NCI-H2227 (cell line): Measurements from ENCODE around the gene ADAM8.

Experiments used
- DNase-seq: peaks from one replicate; lab custom pipeline; 2025; ENCODE audit not compliant: unreplicated experiment; lab: John Stamatoyannopoulos, UW

Gene ADAM8

DNA sequence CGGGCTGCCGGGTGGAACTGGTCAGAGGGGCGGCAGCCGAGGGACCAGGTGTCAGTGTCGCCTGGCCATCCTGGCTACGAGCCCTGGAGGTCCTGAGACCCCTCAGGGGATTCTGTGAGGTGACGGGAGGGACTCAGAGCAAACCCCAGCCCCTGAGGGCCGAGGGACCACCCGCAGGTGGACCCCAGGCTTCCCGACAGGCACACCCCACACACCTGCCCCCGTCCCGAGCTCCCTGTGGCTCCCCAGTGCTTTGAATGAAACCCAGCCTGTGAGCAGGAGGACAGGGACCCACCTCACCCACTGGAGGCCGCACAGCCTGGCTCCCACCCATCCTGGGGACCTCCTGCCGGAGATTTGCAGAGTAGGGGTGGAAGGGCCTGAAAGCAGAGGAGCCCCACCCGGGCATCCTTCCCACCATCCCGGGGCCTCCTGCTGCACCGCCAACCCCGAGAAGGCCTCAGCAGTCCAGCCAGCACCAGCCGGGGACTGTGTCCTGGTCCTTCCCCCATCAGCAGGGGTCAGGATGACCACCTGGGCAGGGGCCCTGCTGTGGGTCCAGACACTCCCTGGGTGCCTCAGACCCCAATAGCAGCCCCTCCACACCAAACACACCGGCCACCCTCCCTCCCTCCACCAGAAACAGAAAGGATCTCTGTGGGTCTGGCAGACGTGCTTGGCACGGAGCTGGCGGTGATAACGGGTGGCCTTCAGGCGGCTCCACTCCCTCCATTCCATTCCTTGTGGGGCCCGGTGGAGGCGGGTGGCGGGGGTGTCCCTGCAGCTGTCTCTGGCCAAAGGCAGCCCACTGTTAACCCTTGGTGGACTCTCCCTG lies 25.1 kb downstream of the ADAM8 start:
- no peak for DNase-seq

DNA sequence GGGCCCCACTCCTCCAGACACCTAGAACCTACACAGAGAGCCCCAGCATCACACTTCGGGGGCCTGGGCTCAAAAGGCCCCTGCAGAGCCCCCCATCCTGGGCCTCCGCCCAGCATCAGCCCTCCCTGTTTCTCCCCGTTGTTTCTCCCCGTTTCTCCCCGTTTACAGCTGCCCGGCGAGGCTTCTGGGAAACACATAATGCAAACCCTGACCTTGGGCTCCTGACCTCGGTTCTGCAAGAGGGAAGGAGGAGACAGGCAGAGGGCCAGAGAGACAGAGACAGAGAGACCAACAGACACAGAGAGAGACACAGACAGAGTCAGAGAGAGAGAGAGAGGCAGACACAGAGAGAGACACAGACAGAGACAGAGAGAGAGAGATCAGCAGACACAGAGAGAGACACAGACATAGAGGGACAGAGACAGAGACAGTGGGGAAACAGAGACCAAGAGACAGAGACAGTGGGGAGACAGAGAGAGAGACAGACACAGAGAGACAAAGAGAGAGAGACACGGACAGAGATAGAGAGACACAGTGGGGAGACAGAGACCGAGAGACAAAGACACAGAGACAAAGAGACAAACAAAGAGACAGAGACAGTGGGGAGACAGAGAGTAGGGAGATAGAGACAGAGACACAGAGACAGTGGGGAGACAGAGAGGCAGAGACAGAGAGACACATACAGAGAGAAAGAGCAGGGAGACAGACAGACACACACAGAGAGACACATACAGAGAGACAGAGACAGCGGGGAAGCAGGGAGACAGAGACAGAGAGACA lies 26.5 kb downstream of the ADAM8 start:
- no peak for DNase-seq

DNA sequence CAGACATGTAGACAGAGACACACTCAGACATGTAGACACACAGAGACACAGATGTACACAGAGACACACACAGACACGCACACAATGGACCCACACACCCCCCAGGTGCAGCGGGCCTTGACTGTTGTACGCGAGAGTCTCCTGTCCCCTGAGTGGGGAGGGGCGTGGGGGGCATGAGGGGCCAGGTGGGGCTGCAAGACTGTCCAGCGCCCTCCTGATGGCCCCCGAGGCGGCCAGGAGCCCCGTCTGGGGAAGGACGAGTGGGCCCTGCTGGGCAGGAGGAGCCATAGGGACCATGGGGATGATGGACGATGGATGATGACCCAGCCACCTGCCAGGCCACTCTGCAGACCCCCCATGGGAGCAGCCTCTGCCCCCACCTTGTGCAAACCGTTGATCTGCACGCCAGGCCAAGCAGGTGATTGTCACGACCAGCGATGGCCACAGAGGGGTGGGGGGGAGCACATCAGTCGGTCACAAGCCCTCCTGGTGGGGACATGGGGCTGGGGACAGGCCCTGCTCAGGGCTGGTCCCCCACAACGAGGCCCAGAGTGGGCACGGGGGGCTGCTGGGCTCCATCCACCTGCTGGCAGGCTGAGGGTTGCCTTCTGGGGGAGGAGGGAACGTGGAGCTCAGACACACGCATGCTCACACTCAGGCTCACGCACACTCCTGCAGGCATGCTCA lies 27.4 kb downstream of the ADAM8 start:
- no peak for DNase-seq

DNA sequence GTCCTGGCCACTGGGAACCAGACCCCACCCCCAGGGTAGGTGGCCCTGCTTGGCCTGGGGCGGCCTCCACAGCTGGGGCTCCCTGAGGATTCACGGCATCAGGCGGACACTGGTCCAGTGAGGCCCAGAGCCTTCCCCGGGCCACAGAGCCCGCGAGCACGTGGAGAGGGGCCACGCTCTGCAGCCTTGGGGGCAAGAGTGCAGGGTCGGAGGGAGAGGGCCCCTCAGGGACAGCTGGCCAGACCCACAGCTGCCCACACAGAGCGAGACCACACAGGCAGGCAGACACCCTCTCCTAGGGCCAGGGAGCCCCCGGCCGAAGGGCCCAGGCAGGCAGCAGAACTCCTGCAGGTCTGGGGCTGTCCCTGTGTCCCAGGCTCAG lies 28.3 kb downstream of the ADAM8 start:
- DNase-seq, result no peak

DNA sequence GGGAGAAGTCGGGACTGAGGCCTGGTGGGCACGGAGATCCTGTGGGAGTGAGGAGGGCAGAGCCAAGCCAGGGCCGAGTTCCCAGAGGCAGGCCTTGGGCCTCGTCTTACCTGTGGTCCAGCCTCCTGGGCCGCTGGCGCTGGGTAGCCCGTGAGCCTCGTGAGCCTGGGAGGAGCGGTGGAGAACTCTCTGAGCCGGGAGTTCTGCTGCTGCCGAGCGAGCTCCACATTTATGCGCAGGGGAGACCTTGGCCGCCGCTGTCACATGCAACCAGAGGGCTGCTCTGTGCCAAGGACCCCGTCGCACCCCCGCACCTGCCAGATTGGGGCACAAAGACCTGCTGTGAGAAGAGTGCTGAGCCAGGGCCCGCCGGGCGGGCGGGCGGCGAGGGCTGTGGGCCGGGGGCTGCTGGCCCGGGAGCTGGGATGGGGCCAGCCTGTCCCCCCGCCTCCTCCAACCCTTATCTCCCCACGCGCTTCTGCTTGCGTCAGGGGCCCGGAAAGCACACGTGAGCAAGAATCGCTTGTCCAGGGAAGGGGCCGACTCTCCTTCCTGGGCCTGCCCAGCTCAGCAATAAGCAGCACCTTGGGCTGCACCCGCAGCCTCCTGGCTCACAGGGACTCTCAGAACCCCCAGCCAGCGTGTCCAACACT lies 28.9 kb downstream of the ADAM8 start:
- DNase-seq, result no peak

DNA sequence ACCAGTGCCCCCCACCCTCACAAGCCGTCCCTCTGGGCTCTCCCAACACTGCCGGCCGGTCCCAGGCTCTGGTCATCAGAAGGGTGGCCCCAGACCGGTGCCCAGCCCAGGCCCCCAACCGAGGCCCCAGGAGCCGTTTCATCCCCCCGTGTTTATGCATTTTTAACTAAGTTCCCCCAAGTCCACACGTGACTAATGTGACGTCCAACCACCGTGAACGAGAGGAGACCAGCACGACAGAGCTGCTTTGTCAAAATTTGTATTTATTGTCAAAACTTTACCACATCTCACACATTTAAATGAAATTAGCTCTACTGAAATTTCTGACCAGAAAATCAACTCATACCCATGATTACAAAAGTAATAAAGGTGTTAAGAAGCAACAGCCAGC lies 30.4 kb downstream of the ADAM8 start:
- DNase-seq, result no peak

DNA sequence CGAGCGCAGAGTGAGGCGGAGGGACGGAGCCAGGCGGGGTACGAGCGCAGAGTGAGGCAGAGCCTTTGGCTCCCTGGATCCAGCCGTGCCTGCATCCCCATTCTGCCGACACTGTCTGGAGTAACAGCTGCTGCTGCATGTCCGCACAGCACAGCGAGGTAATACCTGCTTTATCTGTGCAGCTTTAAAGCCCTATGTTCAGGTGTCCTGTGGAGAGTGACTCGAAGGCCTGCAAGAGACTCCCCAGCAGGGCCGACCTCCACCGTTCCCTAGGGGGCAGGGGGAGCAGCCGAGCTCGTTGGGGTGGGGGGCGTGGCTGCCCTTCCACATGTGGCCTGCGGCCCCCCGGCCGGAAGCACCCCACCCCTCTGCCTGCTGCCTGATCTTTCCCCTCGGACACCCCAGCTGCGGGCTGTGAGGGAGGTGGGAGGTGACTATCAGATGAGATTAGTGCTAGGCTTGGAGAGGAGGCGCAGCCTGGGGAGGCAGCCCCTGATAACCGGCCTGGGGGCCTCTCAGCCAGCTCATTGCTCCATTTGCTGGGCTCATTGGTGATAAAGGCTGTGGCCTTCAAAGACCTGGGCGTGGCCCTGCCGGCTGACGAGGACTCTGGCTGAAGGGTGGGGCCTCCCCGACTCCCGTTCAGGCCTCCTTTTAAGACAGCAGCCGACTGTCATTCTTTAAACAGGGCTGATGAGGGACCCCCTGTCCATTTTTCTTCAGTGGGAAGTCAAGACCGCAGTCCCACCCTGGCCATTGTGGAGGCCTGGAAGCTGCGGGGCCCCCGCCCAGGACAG lies 31.0 kb downstream of the ADAM8 start:
- DNase-seq, result no peak

DNA sequence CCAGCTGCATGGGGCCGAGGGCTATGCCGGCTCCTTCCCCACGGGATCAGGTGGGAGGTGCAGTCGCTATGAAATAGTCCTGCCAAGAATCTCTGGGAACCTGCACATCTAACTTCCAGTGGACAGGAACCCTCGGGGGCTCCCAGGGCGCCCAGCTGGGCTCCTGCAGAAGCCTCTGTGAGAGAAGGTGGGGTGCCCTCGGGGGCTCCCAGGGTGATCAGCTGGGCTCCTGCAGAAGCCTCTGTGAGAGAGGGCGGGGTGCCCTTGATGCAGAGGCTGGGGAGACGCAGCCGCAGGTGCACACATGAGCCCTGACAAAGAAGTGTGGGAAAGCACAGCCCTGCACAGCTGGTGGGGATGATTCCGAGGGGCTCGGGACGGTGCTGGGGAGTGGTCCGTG lies 33.1 kb downstream of the ADAM8 start:
- no peak for DNase-seq

DNA sequence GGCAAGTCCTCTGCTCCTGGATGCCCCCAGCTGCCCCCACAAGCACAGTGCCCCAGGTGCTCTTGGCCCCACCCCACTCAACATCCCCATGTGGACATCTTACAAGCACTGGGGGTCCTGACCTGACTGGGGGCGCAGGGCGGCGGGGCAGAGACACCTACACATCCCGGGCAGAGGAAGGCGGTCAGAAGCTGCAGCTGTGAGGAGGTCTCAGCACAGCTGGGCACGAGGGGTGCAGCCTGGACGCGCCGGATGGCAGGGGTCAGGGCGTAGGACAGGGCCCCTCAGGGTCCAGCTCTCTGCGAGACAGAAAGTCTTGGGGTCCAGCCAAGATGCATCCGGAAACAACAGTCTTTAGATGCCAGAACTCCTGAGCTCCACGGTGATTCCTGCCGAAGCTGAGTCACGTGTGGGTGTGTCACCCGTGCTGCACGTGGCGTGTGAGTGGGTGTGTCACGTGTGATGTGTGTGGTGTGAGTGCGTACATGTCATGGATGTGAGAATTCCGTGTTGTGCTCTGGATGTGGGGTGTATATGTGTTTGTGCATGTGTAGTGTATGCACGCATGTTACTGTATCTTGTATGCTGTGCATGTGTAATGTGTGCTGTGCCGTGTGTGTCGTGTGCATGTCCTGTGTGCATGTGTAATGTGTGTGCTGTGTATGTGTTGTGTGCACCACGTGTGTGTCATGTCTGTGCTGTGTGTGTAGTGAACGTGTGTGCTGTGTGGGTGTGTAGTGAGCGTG lies 33.9 kb downstream of the ADAM8 start:
- no peak for DNase-seq

DNA sequence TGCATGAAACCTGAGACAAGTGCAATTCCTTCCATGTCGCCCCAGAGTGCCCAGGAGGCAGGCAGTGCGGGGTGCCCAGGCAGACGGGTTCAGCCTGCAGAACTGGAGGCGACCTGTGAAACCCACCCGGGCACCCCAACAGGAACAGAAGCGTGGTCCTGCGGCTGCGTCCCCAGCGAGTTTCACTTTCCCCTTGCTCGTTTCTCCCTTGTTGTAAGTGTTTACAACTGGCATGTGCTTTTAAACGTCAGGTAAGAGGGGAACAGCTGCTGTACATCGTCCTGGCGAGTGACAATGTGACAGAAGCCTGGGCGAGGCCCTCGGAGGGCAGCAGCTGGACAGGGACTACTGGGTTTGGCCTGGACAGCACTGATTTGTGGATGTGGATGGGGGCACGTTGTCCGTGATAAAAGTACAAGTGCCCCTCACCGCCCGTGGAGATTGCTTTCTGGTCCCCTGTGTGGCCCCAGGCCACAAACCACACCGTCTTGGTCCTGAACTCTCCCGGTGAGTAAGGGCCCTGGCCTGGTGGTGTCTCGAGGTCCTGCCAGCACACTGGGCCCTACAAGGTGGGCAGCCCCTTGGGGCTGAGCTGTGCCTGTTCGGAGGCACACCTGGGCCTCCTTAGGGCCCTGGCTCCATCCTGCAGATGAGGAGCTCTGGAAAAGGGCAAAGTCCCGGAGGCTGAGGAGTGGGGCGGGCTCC lies 35.0 kb downstream of the ADAM8 start:
- DNase-seq, result no peak

DNA sequence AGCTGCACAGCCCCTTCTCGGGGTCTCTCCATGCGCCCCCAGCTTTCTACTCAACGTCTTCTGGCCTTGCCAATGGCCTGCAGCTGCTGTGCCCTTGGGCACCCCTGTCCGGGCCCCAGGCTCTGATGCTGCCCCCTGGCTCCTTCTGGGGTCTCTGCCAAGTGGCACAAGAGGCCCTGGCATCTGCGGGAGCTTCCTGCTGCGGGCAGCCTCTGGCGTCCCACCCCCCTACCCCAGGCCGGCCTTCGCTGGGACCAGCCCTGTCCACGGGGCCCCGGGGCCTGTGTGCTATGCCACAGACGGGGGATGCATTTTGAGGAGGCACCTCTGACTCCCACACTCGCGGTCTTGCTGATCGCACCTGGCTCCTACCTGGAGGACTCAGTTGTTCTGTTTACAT lies 36.7 kb downstream of the ADAM8 start:
- DNase-seq, result no peak

DNA sequence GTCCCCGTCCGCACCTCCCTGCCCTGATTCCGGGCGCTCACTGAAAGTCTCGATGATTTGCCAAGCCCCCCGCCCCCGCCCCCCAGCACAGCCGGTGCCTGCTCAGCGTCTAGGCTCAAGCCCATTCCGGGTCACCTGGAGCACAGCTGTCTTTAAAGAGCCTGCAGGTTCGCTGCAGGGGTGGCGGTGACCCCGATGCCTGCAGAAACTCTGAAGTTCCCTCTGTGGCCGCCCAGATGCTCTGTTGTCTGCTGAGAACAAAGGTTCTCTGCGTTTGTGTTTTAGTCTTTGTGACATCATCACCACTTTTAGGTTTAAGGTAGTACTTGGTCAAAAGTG lies 38.2 kb downstream of the ADAM8 start:
- no peak for DNase-seq

DNA sequence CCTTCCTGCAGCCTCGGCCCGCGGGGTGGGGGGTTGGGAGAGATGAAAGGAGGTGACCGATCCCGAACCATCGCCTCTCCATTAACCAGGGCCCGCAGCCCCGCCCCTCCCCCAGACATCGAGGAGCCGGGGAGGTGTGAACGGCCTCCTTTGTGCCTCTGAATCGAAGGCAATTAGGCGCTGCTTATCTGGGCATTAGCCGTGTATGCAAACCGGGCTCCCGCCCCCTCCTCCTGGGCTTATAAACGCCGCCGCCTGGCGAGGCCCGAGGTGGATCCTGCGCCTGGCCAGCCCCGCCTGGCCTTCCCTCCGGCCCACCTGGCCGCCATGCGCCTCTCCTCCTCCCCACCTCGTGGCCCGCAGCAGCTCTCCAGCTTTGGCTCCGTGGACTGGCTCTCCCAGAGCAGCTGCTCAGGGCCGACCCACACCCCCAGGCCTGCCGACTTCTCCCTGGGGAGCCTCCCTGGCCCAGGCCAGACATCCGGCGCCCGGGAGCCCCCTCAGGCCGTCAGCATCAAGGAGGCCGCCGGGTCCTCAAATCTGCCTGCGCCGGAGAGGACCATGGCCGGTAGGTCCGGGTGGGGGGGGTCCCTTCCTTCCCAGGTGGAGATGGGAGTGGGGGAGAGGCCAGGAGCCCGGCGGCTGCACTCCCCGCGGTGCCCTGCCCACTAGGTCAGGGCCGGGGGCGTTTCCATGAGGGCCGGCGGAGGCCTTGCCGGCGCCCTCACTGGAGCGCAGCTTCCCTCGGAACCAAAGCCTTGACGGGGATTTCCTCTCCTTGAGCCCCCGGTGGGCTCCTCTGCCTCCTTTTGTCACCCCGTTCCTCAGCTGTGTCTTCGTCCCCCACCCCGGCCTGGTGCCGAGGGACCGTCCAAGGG lies 38.8 kb downstream of the ADAM8 start, which contains the start of gene VENTX:
Gene VENTX, plus strand, starts transcription at position 268 of the 878 bp plus-strand sequence. Its CDS starts 60 bp downstream, at position 328.
- DNase-seq, result no peak

DNA sequence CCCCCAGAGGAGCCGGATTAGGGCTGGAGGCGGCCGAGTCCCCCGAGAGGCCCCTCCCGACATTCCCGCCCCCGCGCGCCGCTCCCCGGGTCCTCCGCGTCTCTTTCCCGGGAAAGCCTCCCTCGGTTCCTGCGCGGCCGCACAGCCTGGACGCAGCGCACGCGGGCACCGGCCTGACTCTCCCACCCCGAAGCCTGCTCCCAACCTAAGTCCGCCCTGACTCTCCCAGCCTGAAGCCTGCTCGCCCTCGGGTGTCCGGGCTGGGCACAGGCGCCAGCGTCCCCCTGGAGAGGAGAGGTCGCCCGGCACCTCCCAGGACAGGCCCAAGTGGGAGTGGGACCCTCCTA lies 39.5 kb downstream of the ADAM8 start:
- no peak for DNase-seq

DNA sequence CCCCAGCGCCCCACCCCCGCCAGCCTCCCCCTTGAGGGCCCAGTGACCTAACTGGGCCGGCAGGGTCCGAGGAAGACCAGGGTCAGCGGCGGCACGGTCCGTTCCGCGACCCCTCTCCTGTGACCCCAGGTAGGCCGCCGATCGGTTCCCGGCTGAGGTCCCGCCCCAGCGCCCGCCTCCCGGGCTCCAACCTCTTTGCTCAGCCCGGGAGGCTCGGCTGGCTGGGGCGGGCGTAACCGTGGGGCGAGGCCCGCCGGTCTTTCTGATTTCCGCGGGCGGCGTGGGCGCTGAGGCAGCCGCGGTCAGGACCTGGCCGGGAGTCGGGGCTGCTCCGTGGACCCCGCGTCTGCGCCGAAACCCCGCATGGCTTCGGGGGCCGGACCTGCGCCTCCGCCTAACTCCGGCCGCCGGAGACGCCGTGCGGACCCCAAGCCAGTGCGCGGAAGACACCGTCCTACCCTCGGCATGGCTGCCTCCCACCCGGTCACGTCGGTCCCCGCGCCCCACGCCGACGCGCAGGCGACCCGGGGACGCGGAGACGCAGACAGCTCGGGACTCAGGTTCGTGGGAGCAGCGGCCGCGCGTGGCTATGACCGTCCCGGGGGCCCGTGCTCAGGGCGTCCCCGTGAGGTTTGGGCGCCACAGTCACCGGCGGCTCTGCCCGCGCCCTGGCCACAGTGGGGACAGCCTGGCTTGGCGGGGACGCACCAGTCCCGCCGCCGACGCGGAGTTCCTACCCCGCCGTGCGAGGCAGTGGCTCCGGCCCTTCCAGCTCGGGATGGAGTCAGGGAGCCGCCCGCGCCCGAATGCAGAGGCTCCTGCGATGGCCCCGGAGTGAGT lies 40.0 kb downstream of the ADAM8 start:
- DNase-seq, result no peak

DNA sequence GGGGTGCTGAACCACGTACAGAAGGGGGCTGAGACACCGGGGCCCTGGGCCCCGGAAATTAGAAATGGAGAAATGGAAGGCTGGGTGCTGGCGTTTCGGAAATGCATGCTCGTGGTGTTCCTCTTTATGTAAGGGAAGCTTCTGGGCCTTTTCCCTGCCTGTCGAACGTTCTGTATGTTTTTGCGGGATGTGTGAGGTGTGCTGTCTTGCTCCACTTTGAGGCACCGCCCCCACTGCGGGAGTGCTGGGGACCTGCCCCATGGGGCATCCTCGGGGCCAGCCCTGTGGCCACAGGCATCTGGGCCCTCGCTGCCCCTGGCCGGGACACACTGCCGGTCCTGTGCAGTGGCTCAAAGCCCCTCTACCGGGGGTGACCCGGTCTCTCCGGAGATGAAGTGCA lies 40.7 kb downstream of the ADAM8 start:
- no peak for DNase-seq

DNA sequence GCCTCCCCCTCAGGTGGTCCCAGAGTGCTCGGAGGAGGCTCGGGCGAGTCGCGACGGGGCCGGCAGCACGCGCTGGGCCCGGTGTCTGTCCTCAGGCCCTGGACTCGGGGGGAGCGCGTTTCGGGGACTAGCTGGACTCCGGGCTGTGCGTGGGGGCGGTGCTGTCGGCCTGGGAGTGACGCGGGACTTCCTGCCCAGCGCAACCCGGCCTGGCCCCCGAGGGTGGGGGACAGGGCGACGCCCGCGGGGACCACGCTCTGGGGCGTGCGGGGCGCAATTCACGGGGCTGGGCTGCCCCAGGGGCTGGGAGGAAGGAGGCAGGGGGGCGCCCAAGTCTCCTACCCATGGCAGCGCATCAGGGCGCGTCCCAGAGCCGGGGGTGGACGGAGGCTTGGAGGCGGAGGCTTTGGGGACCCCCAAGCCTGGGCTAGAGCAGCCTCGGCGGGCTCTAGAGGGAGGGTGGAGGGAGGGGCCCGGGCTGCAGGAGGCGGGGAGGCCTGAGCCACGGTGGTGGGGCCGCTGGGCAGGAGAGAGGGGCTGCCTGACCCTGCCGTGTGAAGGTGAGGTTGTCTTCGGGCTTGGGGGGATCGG lies 41.3 kb downstream of the ADAM8 start:
- DNase-seq, result no peak
